ENCODE results near the gene MKLN1. TPM values are rescaled to one million over a fixed set of nuclear protein-coding genes. Genes with fewer than 3 reads are reported as not detected.

The MKLN1 gene
- total RNA-seq, 4 donors from 2014 or later: 93.1 to 175 (median 102) TPM

GRCh38 chr7:131285556-131285955, 42.1 kb upstream of the MKLN1 start:
- intact Hi-C loops (cut with DNase I): no loop called here
- Histone ChIP-seq H3K27me3 (no peaks in the 10 kb centered on the region), H3K36me3 (no peaks in the 10 kb centered on the region), H3K9me3 (no peaks in the 10 kb centered on the region), H3K27ac (peak overlapping the region; percentile 89 to 95 (median 90)), H3K4me1 (peaks cover 33 to 35% of the 10 kb centered on the region in 2 donors), H3K4me3 (replicated peaks in 1 of 3) (no peak overlapping the region)
- WGBS, 2 donors: 66 to 82% methylated on average over 3 of the region's 3 CpGs
- DNase-seq: peak; percentile 72 to 75
- TF ChIP-seq CTCF (IDR thresholded peaks at IDR 0.05) (no peak), POLR2A (IDR thresholded peaks at IDR 0.05) (no peak)

GRCh38 chr7:131288450-131288849, 39.2 kb upstream of the MKLN1 start:
- intact Hi-C loops (cut with DNase I): no loop called here

GRCh38 chr7:131289051-131289450, 38.6 kb upstream of the MKLN1 start:
- intact Hi-C loops (cut with DNase I): no loop called here
- WGBS, 2 donors: 97 to 99% methylated on average over 5 of the region's 5 CpGs

More at GRCh38 chr7:131288450-131288849, 39.2 kb upstream of the MKLN1 start:
- no peak overlapping the region for H3K27ac ChIP-seq
- H3K36me3 ChIP-seq: no peaks in the 10 kb centered on the region
- H3K4me3 ChIP-seq (replicated peaks in 1 of 3): no peak overlapping the region
- H3K27me3 ChIP-seq: no peaks in the 10 kb centered on the region
- DNase-seq: no peak
- WGBS, 2 donors: 78 to 93% methylated on average over 4 of the region's 4 CpGs
- H3K4me1 ChIP-seq: peaks cover 33 to 35% of the 10 kb centered on the region in 2 donors
- H3K9me3 ChIP-seq: no peaks in the 10 kb centered on the region
- TF ChIP-seq POLR2A (IDR thresholded peaks at IDR 0.05) (no peak), CTCF (IDR thresholded peaks at IDR 0.05) (no peak)

GRCh38 chr7:131292141-131292905, 35.4 kb upstream of the MKLN1 start:
- no peak for DNase-seq
- Histone ChIP-seq H3K27ac (no peak overlapping the region), H3K36me3 (no peaks in the 10 kb centered on the region), H3K4me1 (peaks cover under 1 to 4% of the 10 kb centered on the region in 2 donors), H3K27me3 (no peaks in the 10 kb centered on the region), H3K4me3 (replicated peaks in 1 of 3) (no peak overlapping the region), H3K9me3 (no peaks in the 10 kb centered on the region)
- no peak for TF ChIP-seq POLR2A (IDR thresholded peaks at IDR 0.05)
- TF ChIP-seq CTCF (IDR thresholded peaks at IDR 0.05): no peak
- intact Hi-C loops (cut with DNase I): no loop called here
- 80 to 93% methylated on average over 4 of the region's 4 CpGs for WGBS, 2 donors

More at GRCh38 chr7:131289051-131289450, 38.6 kb upstream of the MKLN1 start:
- Histone ChIP-seq H3K27me3 (no peaks in the 10 kb centered on the region), H3K36me3 (no peaks in the 10 kb centered on the region), H3K4me1 (peaks cover 32 to 34% of the 10 kb centered on the region in 2 donors), H3K4me3 (replicated peaks in 1 of 3) (no peak overlapping the region), H3K27ac (no peak overlapping the region), H3K9me3 (no peaks in the 10 kb centered on the region)
- DNase-seq: no peak
- TF ChIP-seq POLR2A (IDR thresholded peaks at IDR 0.05) (no peak), CTCF (IDR thresholded peaks at IDR 0.05) (no peak)

- H3K27me3 ChIP-seq: no peaks in the 10 kb centered on the region
- TF ChIP-seq CTCF (IDR thresholded peaks at IDR 0.05) (no peak), POLR2A (IDR thresholded peaks at IDR 0.05) (no peak)
- H3K27ac ChIP-seq: no peak overlapping the region
- WGBS, 2 donors: 95 to 100% methylated on average over 1 of the region's 1 CpG
- intact Hi-C loops (cut with DNase I): no loop called here
- no peaks in the 10 kb centered on the region for H3K9me3 ChIP-seq
- no peak overlapping the region for H3K4me3 ChIP-seq (replicated peaks in 1 of 3)
- H3K4me1 ChIP-seq: no peaks in the 10 kb centered on the region
- DNase-seq: peak in 1 of 2 donors; percentile 42
- H3K36me3 ChIP-seq: no peaks in the 10 kb centered on the region
Observed at GRCh38 chr7:131293018-131293417, 34.7 kb upstream of the MKLN1 start.

Data from thyroid gland (tissue), 4 donors.